Upper lobe of left lung (tissue), 4 donors: Measurements from ENCODE around the gene MID1.

Source experiments
- POLR2A ChIP-seq, 4 donors: fragments of 450-650 bp; IDR thresholded peaks; one replicate each; pipeline ENCODE4 v1.5.1; 2016 to 2017; ENCODE audit warnings: antibody characterized with exemption in 4 of 4, mild to moderate bottlenecking in 2 of 4
- TF ChIP-seq, protein P1 (sequence below), 6 experiments: fragments of 450-650 bp in 4 of 6; fragments of 200-600 bp in 2 of 6; sonication (generic) in 2 of 6; IDR thresholded peaks; one replicate each; pipeline ENCODE4 v1.5.1; 2016 to 2019; ENCODE audit warnings: antibody characterized with exemption in 6 of 6

DNA sequence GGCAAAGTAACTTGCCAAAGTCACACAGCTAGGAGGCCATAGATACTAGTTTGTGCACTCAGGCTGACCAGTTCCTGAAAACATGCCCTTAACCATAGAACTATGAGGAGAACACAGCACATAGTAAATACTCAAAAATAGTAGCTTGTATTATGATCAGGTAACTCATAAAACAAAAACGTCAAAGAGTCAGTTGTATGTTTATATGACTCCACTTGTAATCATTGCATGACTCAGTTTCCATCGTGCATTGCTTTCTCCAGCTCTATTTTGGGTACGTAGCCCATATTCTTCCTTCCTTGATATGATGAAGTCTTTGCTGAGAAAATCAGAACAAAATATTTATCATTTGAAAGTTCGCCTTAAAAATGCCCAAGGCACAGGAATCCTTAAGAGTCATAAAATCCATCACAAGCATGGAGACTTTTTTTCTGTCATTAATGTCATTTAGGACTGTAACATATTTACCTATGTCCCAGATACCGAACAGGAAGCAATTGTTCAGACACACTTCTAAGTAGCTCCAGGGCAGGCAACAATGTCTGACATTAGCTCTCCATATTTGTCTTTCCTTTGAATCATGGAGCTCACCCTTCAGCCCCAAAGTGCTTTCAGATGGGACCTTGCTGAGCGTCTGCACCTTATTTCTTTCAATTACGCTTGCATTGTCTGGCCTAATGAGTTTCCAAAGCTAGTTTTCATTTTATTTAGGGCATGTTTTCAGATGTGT, 11.2 kb upstream of the MID1 start:
- no peak for TF ChIP-seq POLR2A (IDR thresholded peaks at IDR 0.05)
- TF ChIP-seq, protein P1, sequence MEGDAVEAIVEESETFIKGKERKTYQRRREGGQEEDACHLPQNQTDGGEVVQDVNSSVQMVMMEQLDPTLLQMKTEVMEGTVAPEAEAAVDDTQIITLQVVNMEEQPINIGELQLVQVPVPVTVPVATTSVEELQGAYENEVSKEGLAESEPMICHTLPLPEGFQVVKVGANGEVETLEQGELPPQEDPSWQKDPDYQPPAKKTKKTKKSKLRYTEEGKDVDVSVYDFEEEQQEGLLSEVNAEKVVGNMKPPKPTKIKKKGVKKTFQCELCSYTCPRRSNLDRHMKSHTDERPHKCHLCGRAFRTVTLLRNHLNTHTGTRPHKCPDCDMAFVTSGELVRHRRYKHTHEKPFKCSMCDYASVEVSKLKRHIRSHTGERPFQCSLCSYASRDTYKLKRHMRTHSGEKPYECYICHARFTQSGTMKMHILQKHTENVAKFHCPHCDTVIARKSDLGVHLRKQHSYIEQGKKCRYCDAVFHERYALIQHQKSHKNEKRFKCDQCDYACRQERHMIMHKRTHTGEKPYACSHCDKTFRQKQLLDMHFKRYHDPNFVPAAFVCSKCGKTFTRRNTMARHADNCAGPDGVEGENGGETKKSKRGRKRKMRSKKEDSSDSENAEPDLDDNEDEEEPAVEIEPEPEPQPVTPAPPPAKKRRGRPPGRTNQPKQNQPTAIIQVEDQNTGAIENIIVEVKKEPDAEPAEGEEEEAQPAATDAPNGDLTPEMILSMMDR (IDR thresholded peaks at IDR 0.05) = no peak
